DOHH2 (cell line): ENCODE data around the gene DNAH14.

Source experiments
- H3F3A ChIP-seq: fragments of 200-600 bp; sonication (generic), shearing (Covaris generic); 2 replicates; pipeline ENCODE4 v1.6.0; 2016; ENCODE audit warnings: antibody characterized with exemption, mild to moderate bottlenecking; ENCODE audit not compliant: control insufficient read depth, insufficient read depth
- H3K27ac ChIP-seq: fragments of 200-600 bp; sonication (generic); 2 replicates; pipeline ENCODE4 v1.5.1; 2014; ENCODE audit warnings: low read depth, mild to moderate bottlenecking, low read length, moderate library complexity
- H3K27me3 ChIP-seq: fragments of 200-600 bp; sonication (generic); 2 replicates; pipeline ENCODE4 v1.6.1; 2014; ENCODE audit warnings: mild to moderate bottlenecking, low read length, mixed read lengths; ENCODE audit not compliant: control insufficient read depth
- H3K36me3 ChIP-seq: fragments of 200-600 bp; sonication (generic); 2 replicates; pipeline ENCODE4 v1.6.1; 2014; ENCODE audit warnings: mild to moderate bottlenecking, low read length, moderate library complexity, mixed read lengths; ENCODE audit not compliant: control insufficient read depth
- H3K4me1 ChIP-seq: fragments of 200-600 bp; sonication (generic); 2 replicates; pipeline ENCODE4 v1.6.1; 2014; ENCODE audit warnings: mild to moderate bottlenecking, low read length, mixed read lengths; ENCODE audit not compliant: control insufficient read depth
- H3K4me2 ChIP-seq: fragments of 200-600 bp; sonication (generic); 2 replicates; pipeline ENCODE4 v1.6.0; 2014; ENCODE audit warnings: mild to moderate bottlenecking, low read length, moderate library complexity
- H3K4me3 ChIP-seq: fragments of 200-600 bp; sonication (generic); 2 replicates; pipeline ENCODE4 v1.5.1; 2014; ENCODE audit warnings: mild to moderate bottlenecking, low read length, mixed read lengths
- H3K79me2 ChIP-seq: fragments of 200-600 bp; sonication (generic); 2 replicates; pipeline ENCODE4 v1.6.1; 2014; ENCODE audit warnings: mild to moderate bottlenecking, low read length, mixed read lengths; ENCODE audit not compliant: control insufficient read depth
- H3K9me2 ChIP-seq: fragments of 200-600 bp; sonication (generic); replicated peaks from 2 replicates; pipeline ENCODE4 v1.6.1; 2014; ENCODE audit warnings: mild to moderate bottlenecking, low read length, mixed read lengths; ENCODE audit not compliant: control insufficient read depth
- H3K9me3 ChIP-seq: fragments of 200-600 bp; sonication (generic); 2 replicates; pipeline ENCODE4 v1.6.1; 2014; ENCODE audit warnings: antibody characterized with exemption, low read length, mixed read lengths; ENCODE audit not compliant: control insufficient read depth, insufficient read depth
- H4K20me1 ChIP-seq: fragments of 200-600 bp; sonication (generic); 2 replicates; pipeline ENCODE4 v1.6.0; 2014; ENCODE audit warnings: low read depth, mild to moderate bottlenecking, antibody characterized with exemption, low read length, moderate library complexity; ENCODE audit not compliant: control insufficient read depth, insufficient read depth
- EZH2phosphoT487 ChIP-seq: fragments of 200-600 bp; sonication (generic); IDR thresholded peaks from 2 replicates; pipeline ENCODE4 v1.6.1; 2017; ENCODE audit warnings: borderline replicate concordance, mild to moderate bottlenecking, antibody characterized with exemption, low read length, moderate library complexity, mixed read lengths
- TF ChIP-seq, protein P1 (sequence below): fragments of 200-600 bp; sonication (generic); IDR thresholded peaks from one replicate; pipeline ENCODE4 v1.5.1; 2014; ENCODE audit warnings: antibody characterized with exemption, mild to moderate bottlenecking, low read depth, low read length; ENCODE audit not compliant: poor library complexity, severe bottlenecking

DNAH14 gene

DNA sequence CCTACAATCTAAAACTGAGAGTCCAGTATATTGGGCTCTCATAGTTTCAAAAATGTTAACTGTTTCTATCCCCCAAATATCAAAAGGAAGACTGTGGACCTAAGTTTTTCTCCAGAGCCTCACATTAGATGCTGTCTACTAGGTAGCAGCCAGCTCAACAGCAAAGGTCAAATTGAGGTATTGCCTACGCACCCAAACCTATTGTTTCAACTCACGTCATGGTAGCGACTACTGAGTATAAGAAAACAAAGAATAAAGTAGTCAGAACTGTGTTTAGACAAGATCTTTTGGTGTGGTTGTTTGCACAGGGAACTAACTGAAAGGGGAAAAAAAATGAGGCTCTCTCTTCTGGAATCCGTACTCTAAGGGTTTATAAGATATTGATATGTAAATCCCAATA is 325.2 kb downstream of the DNAH14 start:
- H3K9me3 ChIP-seq: no peaks in the 10 kb centered on the region
- H3F3A ChIP-seq: no peaks in the 10 kb centered on the region
- H3K4me2 ChIP-seq: no peak overlapping the region
- no peak for TF ChIP-seq EZH2phosphoT487
- TF ChIP-seq, protein P1, sequence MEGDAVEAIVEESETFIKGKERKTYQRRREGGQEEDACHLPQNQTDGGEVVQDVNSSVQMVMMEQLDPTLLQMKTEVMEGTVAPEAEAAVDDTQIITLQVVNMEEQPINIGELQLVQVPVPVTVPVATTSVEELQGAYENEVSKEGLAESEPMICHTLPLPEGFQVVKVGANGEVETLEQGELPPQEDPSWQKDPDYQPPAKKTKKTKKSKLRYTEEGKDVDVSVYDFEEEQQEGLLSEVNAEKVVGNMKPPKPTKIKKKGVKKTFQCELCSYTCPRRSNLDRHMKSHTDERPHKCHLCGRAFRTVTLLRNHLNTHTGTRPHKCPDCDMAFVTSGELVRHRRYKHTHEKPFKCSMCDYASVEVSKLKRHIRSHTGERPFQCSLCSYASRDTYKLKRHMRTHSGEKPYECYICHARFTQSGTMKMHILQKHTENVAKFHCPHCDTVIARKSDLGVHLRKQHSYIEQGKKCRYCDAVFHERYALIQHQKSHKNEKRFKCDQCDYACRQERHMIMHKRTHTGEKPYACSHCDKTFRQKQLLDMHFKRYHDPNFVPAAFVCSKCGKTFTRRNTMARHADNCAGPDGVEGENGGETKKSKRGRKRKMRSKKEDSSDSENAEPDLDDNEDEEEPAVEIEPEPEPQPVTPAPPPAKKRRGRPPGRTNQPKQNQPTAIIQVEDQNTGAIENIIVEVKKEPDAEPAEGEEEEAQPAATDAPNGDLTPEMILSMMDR: no peak
- H3K27me3 ChIP-seq: no peaks in the 10 kb centered on the region
- H3K79me2 ChIP-seq: no peaks in the 10 kb centered on the region
- no peaks in the 10 kb centered on the region for H3K9me2 ChIP-seq
- no peak overlapping the region for H3K27ac ChIP-seq
- no peaks in the 10 kb centered on the region for H3K36me3 ChIP-seq
- H3K4me3 ChIP-seq: no peak overlapping the region
- no peaks in the 10 kb centered on the region for H3K4me1 ChIP-seq
- no peaks in the 10 kb centered on the region; the same call in 1 of the 2 replicates for H4K20me1 ChIP-seq

- TF ChIP-seq EZH2phosphoT487: no peak
- TF ChIP-seq, protein P1: no peak
- H3K4me2 ChIP-seq: no peak overlapping the region
- H3K4me3 ChIP-seq: no peak overlapping the region
- H4K20me1 ChIP-seq: no peaks in the 10 kb centered on the region; the same call in 1 of the 2 replicates
- no peaks in the 10 kb centered on the region for H3K36me3 ChIP-seq
- H3K9me2 ChIP-seq: no peaks in the 10 kb centered on the region
- no peaks in the 10 kb centered on the region for H3K9me3 ChIP-seq
- no peaks in the 10 kb centered on the region for H3K4me1 ChIP-seq
- H3K27me3 ChIP-seq: no peaks in the 10 kb centered on the region
- H3F3A ChIP-seq: no peaks in the 10 kb centered on the region
- no peak overlapping the region for H3K27ac ChIP-seq
- H3K79me2 ChIP-seq: no peaks in the 10 kb centered on the region
These were observed 327.6 kb downstream of the DNAH14 start for GRCh38 chr1:225257081-225257480.

- Histone ChIP-seq H3K4me1 (no peaks in the 10 kb centered on the region), H3K36me3 (no peaks in the 10 kb centered on the region), H3K4me2 (no peak overlapping the region)
These were observed 329.3 kb downstream of the DNAH14 start for GRCh38 chr1:225258811-225259210.

More at GRCh38 chr1:225258811-225259210, 329.3 kb downstream of the DNAH14 start:
- no peaks in the 10 kb centered on the region for H3F3A ChIP-seq
- H3K4me3 ChIP-seq: no peak overlapping the region
- H3K9me2 ChIP-seq: no peaks in the 10 kb centered on the region
- TF ChIP-seq, protein P1: no peak
- TF ChIP-seq EZH2phosphoT487: no peak
- no peaks in the 10 kb centered on the region for H3K79me2 ChIP-seq
- H3K27ac ChIP-seq: no peak overlapping the region
- no peaks in the 10 kb centered on the region; the same call in 1 of the 2 replicates for H4K20me1 ChIP-seq
- no peaks in the 10 kb centered on the region for H3K27me3 ChIP-seq
- H3K9me3 ChIP-seq: no peaks in the 10 kb centered on the region
